ENCODE results near the gene HOXB4.

- TF ChIP-seq ZNF317 (CRISPR knock-in tag; IDR thresholded peaks at IDR 0.05; ENCODE audit: borderline replicate concordance, low read depth) (no peak), SMAD4 (CRISPR knock-in tag; IDR thresholded peaks at IDR 0.05) (no peak), ELF4 (CRISPR knock-in tag; IDR thresholded peaks at IDR 0.05; ENCODE audit: low read depth) (no peak), E2F5 (CRISPR knock-in tag; IDR thresholded peaks at IDR 0.05) (no peak), CTCF (IDR thresholded peaks at IDR 0.05) (no peak), ATF3 (CRISPR knock-in tag; conservative IDR thresholded peaks at IDR 0.05) (no peak), CREB1 (CRISPR knock-in tag; IDR thresholded peaks at IDR 0.05) (no peak), KAT7 (CRISPR knock-in tag; IDR thresholded peaks at IDR 0.05; ENCODE audit: borderline replicate concordance) (no peak), E2F1 (CRISPR knock-in tag; IDR thresholded peaks at IDR 0.05) (no peak), TEAD1 (CRISPR knock-in tag; IDR thresholded peaks at IDR 0.05) (no peak)
- TF ChIP-seq, protein P1, sequence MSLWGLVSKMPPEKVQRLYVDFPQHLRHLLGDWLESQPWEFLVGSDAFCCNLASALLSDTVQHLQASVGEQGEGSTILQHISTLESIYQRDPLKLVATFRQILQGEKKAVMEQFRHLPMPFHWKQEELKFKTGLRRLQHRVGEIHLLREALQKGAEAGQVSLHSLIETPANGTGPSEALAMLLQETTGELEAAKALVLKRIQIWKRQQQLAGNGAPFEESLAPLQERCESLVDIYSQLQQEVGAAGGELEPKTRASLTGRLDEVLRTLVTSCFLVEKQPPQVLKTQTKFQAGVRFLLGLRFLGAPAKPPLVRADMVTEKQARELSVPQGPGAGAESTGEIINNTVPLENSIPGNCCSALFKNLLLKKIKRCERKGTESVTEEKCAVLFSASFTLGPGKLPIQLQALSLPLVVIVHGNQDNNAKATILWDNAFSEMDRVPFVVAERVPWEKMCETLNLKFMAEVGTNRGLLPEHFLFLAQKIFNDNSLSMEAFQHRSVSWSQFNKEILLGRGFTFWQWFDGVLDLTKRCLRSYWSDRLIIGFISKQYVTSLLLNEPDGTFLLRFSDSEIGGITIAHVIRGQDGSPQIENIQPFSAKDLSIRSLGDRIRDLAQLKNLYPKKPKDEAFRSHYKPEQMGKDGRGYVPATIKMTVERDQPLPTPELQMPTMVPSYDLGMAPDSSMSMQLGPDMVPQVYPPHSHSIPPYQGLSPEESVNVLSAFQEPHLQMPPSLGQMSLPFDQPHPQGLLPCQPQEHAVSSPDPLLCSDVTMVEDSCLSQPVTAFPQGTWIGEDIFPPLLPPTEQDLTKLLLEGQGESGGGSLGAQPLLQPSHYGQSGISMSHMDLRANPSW (CRISPR knock-in tag; conservative IDR thresholded peaks at IDR 0.05; ENCODE audit: low read depth) = no peak
- TF ChIP-seq, protein P2, sequence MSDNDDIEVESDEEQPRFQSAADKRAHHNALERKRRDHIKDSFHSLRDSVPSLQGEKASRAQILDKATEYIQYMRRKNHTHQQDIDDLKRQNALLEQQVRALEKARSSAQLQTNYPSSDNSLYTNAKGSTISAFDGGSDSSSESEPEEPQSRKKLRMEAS (CRISPR knock-in tag; IDR thresholded peaks at IDR 0.05) = no peak
- TF ChIP-seq, protein P3, sequence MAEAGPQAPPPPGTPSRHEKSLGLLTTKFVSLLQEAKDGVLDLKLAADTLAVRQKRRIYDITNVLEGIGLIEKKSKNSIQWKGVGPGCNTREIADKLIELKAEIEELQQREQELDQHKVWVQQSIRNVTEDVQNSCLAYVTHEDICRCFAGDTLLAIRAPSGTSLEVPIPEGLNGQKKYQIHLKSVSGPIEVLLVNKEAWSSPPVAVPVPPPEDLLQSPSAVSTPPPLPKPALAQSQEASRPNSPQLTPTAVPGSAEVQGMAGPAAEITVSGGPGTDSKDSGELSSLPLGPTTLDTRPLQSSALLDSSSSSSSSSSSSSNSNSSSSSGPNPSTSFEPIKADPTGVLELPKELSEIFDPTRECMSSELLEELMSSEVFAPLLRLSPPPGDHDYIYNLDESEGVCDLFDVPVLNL (CRISPR knock-in tag; IDR thresholded peaks at IDR 0.05; ENCODE audit: borderline replicate concordance, low read depth) = no peak
- TF ChIP-seq, protein P4, sequence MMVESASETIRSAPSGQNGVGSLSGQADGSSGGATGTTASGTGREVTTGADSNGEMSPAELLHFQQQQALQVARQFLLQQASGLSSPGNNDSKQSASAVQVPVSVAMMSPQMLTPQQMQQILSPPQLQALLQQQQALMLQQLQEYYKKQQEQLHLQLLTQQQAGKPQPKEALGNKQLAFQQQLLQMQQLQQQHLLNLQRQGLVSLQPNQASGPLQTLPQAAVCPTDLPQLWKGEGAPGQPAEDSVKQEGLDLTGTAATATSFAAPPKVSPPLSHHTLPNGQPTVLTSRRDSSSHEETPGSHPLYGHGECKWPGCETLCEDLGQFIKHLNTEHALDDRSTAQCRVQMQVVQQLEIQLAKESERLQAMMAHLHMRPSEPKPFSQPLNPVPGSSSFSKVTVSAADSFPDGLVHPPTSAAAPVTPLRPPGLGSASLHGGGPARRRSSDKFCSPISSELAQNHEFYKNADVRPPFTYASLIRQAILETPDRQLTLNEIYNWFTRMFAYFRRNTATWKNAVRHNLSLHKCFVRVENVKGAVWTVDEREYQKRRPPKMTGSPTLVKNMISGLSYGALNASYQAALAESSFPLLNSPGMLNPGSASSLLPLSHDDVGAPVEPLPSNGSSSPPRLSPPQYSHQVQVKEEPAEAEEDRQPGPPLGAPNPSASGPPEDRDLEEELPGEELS (CRISPR knock-in tag; IDR thresholded peaks at IDR 0.05) = no peak
Measured at GRCh38 chr17:48539177-48539576, 39.0 kb downstream of the HOXB4 start.
